Mesendoderm (in vitro differentiated cells): ENCODE data around the gene PCDHGB5.
"Not testable (repeated sequence)": the region's sequence is repeated elsewhere in the genome, so short reads cannot be mapped to it uniquely, and the experiment has no call there.

Experiments
- DNase-seq: peaks from one replicate; pipeline ENCODE4 v3.0.0; 2013
- H2AK5ac ChIP-seq: 2 replicates; pipeline ENCODE4 v1.6.1; 2013; ENCODE audit warnings: low read length, inconsistent platforms
- H2BK120ac ChIP-seq: 2 replicates; pipeline ENCODE4 v1.6.1; 2013; ENCODE audit warnings: low read depth, mild to moderate bottlenecking, low read length, moderate library complexity, mixed read lengths
- H2BK15ac ChIP-seq: replicated peaks from 2 replicates; pipeline ENCODE4 v1.6.1; 2013; ENCODE audit warnings: low read depth, mild to moderate bottlenecking, moderate library complexity
- H2BK5ac ChIP-seq: 2 replicates; pipeline ENCODE4 v1.6.1; 2013; ENCODE audit warnings: low read length, inconsistent platforms
- H3K18ac ChIP-seq: 2 replicates; pipeline ENCODE4 v1.6.1; 2013; ENCODE audit warnings: mild to moderate bottlenecking, low read length, mixed read lengths
- H3K23ac ChIP-seq: one replicate; pipeline ENCODE4 v1.6.1; 2013; ENCODE audit warnings: low read length
- H3K27ac ChIP-seq: 2 replicates; pipeline ENCODE4 v1.5.1; 2013; ENCODE audit warnings: low read depth, mild to moderate bottlenecking, inconsistent platforms, low read length, moderate library complexity
- H3K27me3 ChIP-seq: 2 replicates; pipeline ENCODE4 v1.6.1; 2013; ENCODE audit warnings: low read length, control low read depth, mild to moderate bottlenecking, inconsistent platforms; ENCODE audit not compliant: insufficient read depth, poor library complexity
- H3K36me3 ChIP-seq: 2 replicates; pipeline ENCODE4 v1.6.1; 2013; ENCODE audit warnings: low read length, inconsistent platforms; ENCODE audit not compliant: control insufficient read depth, insufficient read depth
- H3K4ac ChIP-seq: one replicate; pipeline ENCODE4 v1.6.1; 2013; ENCODE audit warnings: low read depth, mild to moderate bottlenecking, low read length, moderate library complexity
- H3K4me1 ChIP-seq: 2 replicates; pipeline ENCODE4 v1.6.1; 2013; ENCODE audit warnings: low read depth, low read length, inconsistent platforms; ENCODE audit not compliant: control insufficient read depth
- H3K4me2 ChIP-seq: 2 replicates; pipeline ENCODE4 v1.6.1; 2013; ENCODE audit warnings: low read length
- H3K4me3 ChIP-seq: 2 replicates; pipeline ENCODE4 v1.5.1; 2013; ENCODE audit warnings: mild to moderate bottlenecking, low read length
- H3K56ac ChIP-seq: one replicate; pipeline ENCODE4 v1.6.1; 2013; ENCODE audit warnings: low read length
- H3K79me1 ChIP-seq: 2 replicates; pipeline ENCODE4 v1.6.1; 2013; ENCODE audit warnings: low read length, inconsistent platforms
- H3K79me2 ChIP-seq: 2 replicates; pipeline ENCODE4 v1.6.1; 2013; ENCODE audit warnings: mild to moderate bottlenecking, low read length; ENCODE audit not compliant: control insufficient read depth, insufficient read depth
- H3K9ac ChIP-seq: 2 replicates; pipeline ENCODE4 v1.6.1; 2013; ENCODE audit warnings: low read length, inconsistent platforms
- H4K5ac ChIP-seq: one replicate; pipeline ENCODE4 v1.6.1; 2013; ENCODE audit warnings: low read length
- H4K8ac ChIP-seq: one replicate; pipeline ENCODE4 v1.6.1; 2013; ENCODE audit warnings: low read depth, mild to moderate bottlenecking, control low read depth, low read length, moderate library complexity
- WGBS: extraction: QIAGEN DNeasy Blood & Tissue Kit; methylation state at CpG from one replicate; pipeline ENCODE4 v1.1.7; 2013; ENCODE audit warnings: low lambda C conversion rate, missing lambda C conversion rate; ENCODE audit not compliant: insufficient coverage; ENCODE audit errors: extremely low coverage; 5-methylcytosine and 5-hydroxymethylcytosine counted together

The PCDHGB5 gene

GRCh38 chr5:141403387-141403786 lies 5.6 kb downstream of the PCDHGB5 start:
- Histone ChIP-seq H2AK5ac (no peak overlapping the region), H3K56ac (no peak overlapping the region), H3K4me2 (no peak overlapping the region), H4K8ac (no peak overlapping the region), H3K27ac (no peak overlapping the region), H3K4me3 (no peak overlapping the region), H2BK5ac (no peak overlapping the region), H3K23ac (no peak overlapping the region), H3K4ac (no peak overlapping the region), H3K9ac (no peak overlapping the region), H3K36me3 (no peaks in the 10 kb centered on the region), H3K4me1 (no peaks in the 10 kb centered on the region), H3K18ac (no peak overlapping the region), H3K27me3 (no peaks in the 10 kb centered on the region), H2BK120ac (no peak overlapping the region), H3K79me2 (no peaks in the 10 kb centered on the region), H4K5ac (no peak overlapping the region), H2BK15ac (no peak overlapping the region), H3K79me1 (no peaks in the 10 kb centered on the region)
- DNase-seq, result no peak
- no CpG with 5 or more reads among the region's 22 CpGs for WGBS

GRCh38 chr5:141407790-141408505 lies 10.2 kb downstream of the PCDHGB5 start, which contains the start of gene PCDHGB6:
Gene PCDHGB6 (plus strand): TSS chr5:141408021. CDS start chr5:141408203, 182 bp downstream.
- Histone ChIP-seq H3K4me2 (peak within 1 kb of the TSS; percentile 75), H3K4me3 (peak within 1 kb of the TSS; percentile 53), H3K56ac (peak within 1 kb of the TSS; percentile 80), H3K9ac (peak within 1 kb of the TSS; percentile 67)
- no CpG with 5 or more reads among the region's 51 CpGs for WGBS
- not testable (repeated sequence) for H3K36me3 ChIP-seq, H3K4ac ChIP-seq, H3K23ac ChIP-seq, H3K27me3 ChIP-seq, H3K18ac ChIP-seq, H4K8ac ChIP-seq, H3K79me2 ChIP-seq, H3K27ac ChIP-seq, H2BK5ac ChIP-seq, H4K5ac ChIP-seq, H3K79me1 ChIP-seq, H2BK15ac ChIP-seq, H2BK120ac ChIP-seq, H3K4me1 ChIP-seq, H2AK5ac ChIP-seq
- DNase-seq, result peak; percentile 84

GRCh38 chr5:141409598-141410306 lies 12.0 kb downstream of the PCDHGB5 start:
- Histone ChIP-seq H3K36me3 (no peaks in the 10 kb centered on the region), H2BK120ac (no peak overlapping the region), H3K18ac (no peak overlapping the region), H3K79me2 (no peaks in the 10 kb centered on the region), H4K5ac (no peak overlapping the region), H3K79me1 (no peaks in the 10 kb centered on the region), H3K27me3 (no peaks in the 10 kb centered on the region), H3K9ac (no peak overlapping the region), H3K4ac (no peak overlapping the region), H3K4me2 (no peak overlapping the region), H3K4me1 (no peaks in the 10 kb centered on the region), H2AK5ac (no peak overlapping the region), H3K4me3 (no peak overlapping the region), H3K23ac (no peak overlapping the region), H3K56ac (no peak overlapping the region), H3K27ac (no peak overlapping the region), H4K8ac (no peak overlapping the region), H2BK5ac (no peak overlapping the region), H2BK15ac (no peak overlapping the region)
- DNase-seq, result no peak
- no CpG with 5 or more reads among the region's 64 CpGs for WGBS

- no peak overlapping the region for H4K5ac ChIP-seq
- WGBS, result no CpG with 5 or more reads among the region's 3 CpGs
- no peak overlapping the region for H2BK15ac ChIP-seq
- no peak overlapping the region for H3K56ac ChIP-seq
- H2BK120ac ChIP-seq, result no peak overlapping the region
- no peak overlapping the region for H3K4me3 ChIP-seq
- H3K27me3 ChIP-seq, result no peaks in the 10 kb centered on the region
- H3K4me2 ChIP-seq, result no peak overlapping the region
- H3K18ac ChIP-seq, result no peak overlapping the region
- H4K8ac ChIP-seq, result no peak overlapping the region
- no peaks in the 10 kb centered on the region for H3K79me2 ChIP-seq
- no peak overlapping the region for H3K9ac ChIP-seq
- H3K36me3 ChIP-seq, result no peaks in the 10 kb centered on the region
- no peak overlapping the region for H2BK5ac ChIP-seq
- no peak overlapping the region for H3K27ac ChIP-seq
- H3K4me1 ChIP-seq, result no peaks in the 10 kb centered on the region
- DNase-seq, result no peak
- H3K23ac ChIP-seq, result no peak overlapping the region
- no peaks in the 10 kb centered on the region for H3K79me1 ChIP-seq
- no peak overlapping the region for H3K4ac ChIP-seq
- H2AK5ac ChIP-seq, result no peak overlapping the region
Observed at GRCh38 chr5:141411575-141411974, 13.8 kb downstream of the PCDHGB5 start.

- peak; percentile 87 for DNase-seq
- H3K36me3 ChIP-seq, result no peaks in the 10 kb centered on the region
Observed at GRCh38 chr5:141412854-141413539, 15.2 kb downstream of the PCDHGB5 start, which contains the start of gene PCDHGA10. Gene PCDHGA10 (plus strand): TSS chr5:141412987. CDS start chr5:141413176, 189 bp downstream.

More at GRCh38 chr5:141412854-141413539, 15.2 kb downstream of the PCDHGB5 start, which contains the start of gene PCDHGA10:
- Histone ChIP-seq H3K23ac (no peak within 1 kb of the TSS), H2AK5ac (no peak within 1 kb of the TSS), H3K27ac (peak within 1 kb of the TSS; percentile 47), H3K79me2 (no peaks in the 10 kb centered on the region), H3K4me1 (no peaks in the 10 kb centered on the region), H2BK15ac (no peak within 1 kb of the TSS), H3K79me1 (no peaks in the 10 kb centered on the region), H3K4ac (no peak within 1 kb of the TSS), H3K56ac (peak within 1 kb of the TSS; percentile 81), H4K8ac (no peak within 1 kb of the TSS), H3K4me2 (peak within 1 kb of the TSS; percentile 37), H2BK120ac (no peak within 1 kb of the TSS), H2BK5ac (no peak within 1 kb of the TSS), H3K18ac (no peak within 1 kb of the TSS), H3K4me3 (peak within 1 kb of the TSS; percentile 64), H3K9ac (peak within 1 kb of the TSS; percentile 74), H4K5ac (no peak within 1 kb of the TSS), H3K27me3 (no peaks in the 10 kb centered on the region)
- WGBS, result no CpG with 5 or more reads among the region's 31 CpGs
